HepG2 (cell line): Measurements from ENCODE around the gene FUT8. TPM values are rescaled to one million over a fixed set of nuclear protein-coding genes. Genes with fewer than 3 reads are reported as not detected.

ENCODE experiments used
- ATAC-seq: fragments of 200-7000 bp; cut with Tn5 transposase; 3 replicates; pipeline ENCODE4 v1.9.1; 2020; ENCODE audit warnings: mild to moderate bottlenecking, moderate library complexity
- BruUV-seq: library from RNA; stranded (reverse); fragments of 400-500 nt; replicated peaks from 2 replicates; lab custom pipeline; 2021; lab: Mats Ljungman, UMichigan
- CTCF ChIA-PET: fragments of 300-600 bp; formaldehyde crosslinking; extraction: SDS; loops from one replicate; lab custom pipeline; 2021; ENCODE audit warnings: low total read pairs, inconsistent platforms, low intra/inter-chr PET ratio; lab: Yijun Ruan, JAX
- POLR2A ChIA-PET: fragments of 350-600 bp; sonication (Branson Sonifier 250); formaldehyde crosslinking; loops from one replicate; lab custom pipeline; 2020; ENCODE audit warnings: antibody characterized with exemption, inconsistent platforms; lab: Yijun Ruan, JAX
- DNase-seq: peaks from one replicate; pipeline ENCODE4 v3.0.0-alpha.2; 2015; ENCODE audit warnings: low spot score
- FAIRE-seq: peaks from 3 replicates; lab custom pipeline; 2011; peaks lifted over from hg19 to GRCh38; lab: Jason Lieb, UNC
- H2AFZ ChIP-seq: one replicate; pipeline ENCODE4 v1.6.1; 2011; ENCODE audit warnings: low read length, inconsistent platforms
- H3K27ac ChIP-seq: fragments of 300-600 bp; 3 replicates; pipeline ENCODE4 v1.8.0; 2011; ENCODE audit warnings: mixed run types, mild to moderate bottlenecking, mixed read lengths, low read length, inconsistent platforms; ENCODE audit not compliant: insufficient read depth; ENCODE audit errors: extremely low read length
- H3K27me3 ChIP-seq, 2 experiments: fragments of 200-600 bp in 1 of 2; 2 replicates in 1 of 2; 3 replicates in 1 of 2; pipeline versions ENCODE4 v1.6.0 to v1.8.0; 2011; ENCODE audit warnings: low read length in 2 of 2, mild to moderate bottlenecking in 2 of 2, moderate library complexity in 2 of 2, inconsistent platforms in 1 of 2; ENCODE audit not compliant: insufficient read depth in 2 of 2, control insufficient read depth in 1 of 2
- H3K36me3 ChIP-seq, 2 experiments: fragments of 200-600 bp in 1 of 2; replicated peaks in 1 of 2; 2 replicates in 1 of 2; 3 replicates in 1 of 2; pipeline versions ENCODE4 v1.5.1 to v1.8.0; 2011; ENCODE audit warnings: low read length in 2 of 2, inconsistent platforms in 1 of 2; ENCODE audit not compliant: insufficient read depth in 2 of 2, control insufficient read depth in 1 of 2
- H3K4me1 ChIP-seq: 2 replicates; pipeline ENCODE4 v1.5.1; 2012; ENCODE audit warnings: low read length, inconsistent platforms; ENCODE audit not compliant: insufficient read depth
- H3K4me2 ChIP-seq: 2 replicates; pipeline ENCODE4 v1.6.0; 2011; ENCODE audit warnings: low read depth, low read length, inconsistent platforms
- H3K4me3 ChIP-seq, 3 experiments: fragments of 200-600 bp in 1 of 3; sonication (generic), shearing (Covaris generic) in 1 of 3; replicated peaks in 1 of 3; 2 replicates each; pipeline ENCODE4 v1.5.1; 2011 to 2016; ENCODE audit warnings: low read length in 3 of 3, inconsistent platforms in 2 of 3, low read depth in 2 of 3, mild to moderate bottlenecking in 2 of 3, control low read depth in 1 of 3, mixed read lengths in 1 of 3; ENCODE audit not compliant: insufficient read depth in 1 of 3
- H3K79me2 ChIP-seq: one replicate; pipeline ENCODE4 v1.6.1; 2011; ENCODE audit warnings: low read length, inconsistent platforms; ENCODE audit not compliant: insufficient read depth
- H3K9ac ChIP-seq: 2 replicates; pipeline ENCODE4 v1.6.0; 2011; ENCODE audit warnings: mild to moderate bottlenecking, low read depth, low read length, inconsistent platforms; ENCODE audit not compliant: insufficient read depth
- H3K9me3 ChIP-seq: 2 replicates; pipeline ENCODE4 v1.5.1; 2012; ENCODE audit warnings: mild to moderate bottlenecking, low read length
- H4K20me1 ChIP-seq: 2 replicates; pipeline ENCODE4 v1.6.0; 2011; ENCODE audit warnings: inconsistent platforms, mild to moderate bottlenecking, low read length, moderate library complexity; ENCODE audit not compliant: insufficient read depth
- CENPT ChIP-seq: sonication (generic); formaldehyde crosslinking; IDR thresholded peaks from 2 replicates; pipeline ENCODE4 v1.8.0; 2022; ENCODE audit warnings: low read depth, mild to moderate bottlenecking, moderate library complexity, missing genetic modification reagents
- ESRRA ChIP-seq: sonication (generic); formaldehyde crosslinking; IDR thresholded peaks from 2 replicates; pipeline ENCODE4 v1.5.1; 2020; ENCODE audit warnings: mild to moderate bottlenecking, low read depth, missing genetic modification reagents
- GABPB1 ChIP-seq: IDR thresholded peaks from 2 replicates; pipeline ENCODE4 v1.6.1; 2016; ENCODE audit warnings: mild to moderate bottlenecking, missing genetic modification reagents, moderate library complexity, missing compliant biosample characterization
- HOXA7 ChIP-seq: sonication (generic); formaldehyde crosslinking; IDR thresholded peaks from 2 replicates; pipeline ENCODE4 v1.8.1; 2022; ENCODE audit warnings: mild to moderate bottlenecking, missing genetic modification reagents, moderate library complexity
- MXD1 ChIP-seq: sonication (generic); formaldehyde crosslinking; IDR thresholded peaks from 2 replicates; pipeline ENCODE4 v1.4.0; 2020; ENCODE audit warnings: mild to moderate bottlenecking, missing genetic modification reagents
- NFYC ChIP-seq: IDR thresholded peaks from 2 replicates; pipeline ENCODE4 v1.6.1; 2016; ENCODE audit warnings: missing genetic modification reagents, missing compliant biosample characterization
- RBM39 ChIP-seq: fragments of 200-400 bp; formaldehyde crosslinking; IDR thresholded peaks from one replicate; pipeline ENCODE4 v1.6.1; 2018; ENCODE audit warnings: antibody characterized with exemption, mild to moderate bottlenecking, low read depth, low read length; ENCODE audit not compliant: poor library complexity, severe bottlenecking
- SMAD3 ChIP-seq: sonication (generic); formaldehyde crosslinking; IDR thresholded peaks from 2 replicates; pipeline ENCODE4 v1.4.0; 2020; ENCODE audit warnings: missing genetic modification reagents
- ZFP36L1 ChIP-seq: sonication (generic); formaldehyde crosslinking; IDR thresholded peaks from 2 replicates; pipeline ENCODE4 v1.8.0; 2022; ENCODE audit warnings: mild to moderate bottlenecking, missing genetic modification reagents, moderate library complexity
- ZNF263 ChIP-seq: sonication (generic); formaldehyde crosslinking; IDR thresholded peaks from 2 replicates; pipeline ENCODE4 v1.4.0; 2020; ENCODE audit warnings: missing genetic modification reagents
- ZNF432 ChIP-seq: sonication (generic); formaldehyde crosslinking; IDR thresholded peaks from 2 replicates; pipeline ENCODE4 v1.5.0; 2020; ENCODE audit warnings: missing genetic modification reagents, mild to moderate bottlenecking, borderline replicate concordance
- ZNF484 ChIP-seq: sonication (generic); formaldehyde crosslinking; IDR thresholded peaks from 2 replicates; pipeline ENCODE4 v1.5.1; 2020; ENCODE audit warnings: mild to moderate bottlenecking, low read depth, missing genetic modification reagents, borderline replicate concordance
- ZNF879 ChIP-seq: sonication (generic); formaldehyde crosslinking; IDR thresholded peaks from 2 replicates; pipeline ENCODE4 v1.8.1; 2023; ENCODE audit warnings: missing genetic modification reagents
- ZSCAN20 ChIP-seq: sonication (generic); formaldehyde crosslinking; IDR thresholded peaks from 2 replicates; pipeline ENCODE4 v1.4.0; 2020; ENCODE audit warnings: missing genetic modification reagents, mild to moderate bottlenecking, borderline replicate concordance
- WGBS: methylation state at CpG from one replicate; pipeline ENCODE4 v1.1.6; 2017; ENCODE audit warnings: low lambda C conversion rate; 5-methylcytosine and 5-hydroxymethylcytosine counted together
- in situ Hi-C: cut with HindIII; loops from 2 replicates; pipeline ENCODE4 v1.10.0; 2017; ENCODE audit warnings: low pct_unique_long_range_greater_than_20kb; ENCODE audit not compliant: extremely low pct_ligation_motif_present
- intact Hi-C: fragments of 100-400 bp; cut with micrococcal nuclease; formaldehyde crosslinking; loops from one replicate; pipeline ENCODE4 v1.10.0; 2022; ENCODE audit not compliant: unreplicated experiment
- polyA plus RNA-seq, 8 experiments: library from polyadenylated mRNA; depleted of rRNA in 3 of 8; stranded (reverse) in 7 of 8; unstranded in 1 of 8; fragments of >200 nt; fragmentation: Illumina TruSeq in 4 of 8; extraction: Trizol in 4 of 8; gene quantifications; 2 replicates each; pipeline versions ENCODE4 v1.2.1 to v1.2.3, GENCODE V29; 2011 to 2016; ENCODE audit warnings: low read depth in 4 of 8, missing spikeins in 1 of 8, mixed read lengths in 1 of 8; ENCODE audit not compliant: insufficient read depth in 1 of 8
- total RNA-seq, 5 experiments: library from RNA; depleted of rRNA; stranded (reverse); fragments of >200 nt; fragmentation: Illumina TruSeq; extraction: Trizol; gene quantifications; 2 replicates each; pipeline ENCODE4 v1.2.3, GENCODE V29; 2016; ENCODE audit warnings: low read depth in 1 of 5
- TF ChIP-seq, protein P1 (sequence below): sonication (generic); formaldehyde crosslinking; IDR thresholded peaks from 2 replicates; pipeline ENCODE4 v1.5.1; 2020; ENCODE audit warnings: mild to moderate bottlenecking, moderate library complexity, missing genetic modification reagents

The FUT8 gene
- total and polyA plus RNA-seq, 2 of the 13 experiments (the other 11 are each of a cell fraction or from before 2014, with no cell fraction given): 9.3 to 17.5 TPM

DNA sequence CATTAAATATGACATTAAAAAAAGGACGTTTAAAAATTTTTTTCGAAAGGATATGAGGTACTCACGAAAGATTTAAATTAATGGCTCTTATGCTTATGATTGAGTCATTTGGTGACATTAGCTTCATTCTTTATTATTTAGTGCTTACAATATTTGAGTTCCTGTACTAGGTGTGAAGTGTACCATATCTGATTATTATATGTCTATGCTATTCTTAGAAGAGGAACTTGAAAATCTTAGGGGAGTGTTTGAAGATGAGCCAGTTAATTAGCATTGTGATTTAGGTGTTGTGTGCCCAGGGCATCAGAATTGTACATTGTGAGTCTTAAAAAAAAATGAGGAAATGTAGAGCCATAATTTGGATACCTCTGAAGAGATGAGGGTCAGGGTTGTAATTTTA lies 118.6 kb downstream of the FUT8 start:
- DNase-seq: no peak
- H3K9ac ChIP-seq: no peak overlapping the region
- peaks cover 4% of the 10 kb centered on the region; the same call in 1 of the 2 replicates for H3K9me3 ChIP-seq
- in situ Hi-C loops (no loop called here), intact Hi-C loops (no loop called here)
- CTCF ChIA-PET: no interaction called here
- FAIRE-seq: no peak
- no peaks in the 10 kb centered on the region for H3K4me1 ChIP-seq
- no peak for ATAC-seq
- H2AFZ ChIP-seq: no peak overlapping the region
- no peaks in the 10 kb centered on the region for H3K27me3 ChIP-seq
- H3K36me3 ChIP-seq: no peaks in the 10 kb centered on the region; a peak in 1 of 5 replicates
- no TSS peak for BruUV-seq
- H3K79me2 ChIP-seq: no peaks in the 10 kb centered on the region
- TF ChIP-seq CENPT: no peak
- H4K20me1 ChIP-seq: no peaks in the 10 kb centered on the region
- H3K27ac ChIP-seq: no peak overlapping the region
- WGBS: 92% methylated on average over 3 of the region's 3 CpGs
- POLR2A ChIA-PET: no interaction called here
- no peak overlapping the region for H3K4me2 ChIP-seq
- H3K4me3 ChIP-seq: no peak overlapping the region

DNA sequence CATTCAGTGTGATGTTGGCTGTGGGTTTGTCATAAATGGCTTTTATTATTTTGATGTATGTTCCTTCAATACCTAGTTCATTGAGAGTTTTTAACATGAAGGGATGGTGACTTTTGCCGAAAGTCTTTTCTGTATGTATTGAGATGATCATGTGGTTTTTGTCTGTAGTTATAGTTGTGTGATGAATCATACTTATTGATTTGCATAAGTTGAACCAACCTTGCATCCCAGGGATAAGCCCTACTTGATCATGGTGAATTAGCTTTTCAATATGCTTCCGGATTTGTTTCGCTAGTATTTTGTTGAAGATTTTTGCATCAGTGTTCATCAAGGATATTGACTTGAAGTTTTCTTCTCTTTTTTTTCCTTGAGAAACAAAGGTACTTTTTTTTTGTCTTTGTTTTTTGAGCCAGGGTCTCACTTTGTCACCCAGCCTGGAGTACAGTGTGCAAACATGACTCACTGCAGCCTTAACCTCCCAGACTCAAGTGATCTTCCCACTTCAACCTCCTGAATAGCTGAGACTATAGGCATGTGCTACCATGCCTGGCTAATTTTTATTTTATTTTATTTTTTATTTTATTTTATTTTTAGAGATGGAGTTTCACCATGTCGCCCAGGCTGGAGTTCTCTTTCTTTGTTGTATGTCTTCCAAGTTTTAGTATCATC lies 121.3 kb downstream of the FUT8 start:
- H3K36me3 ChIP-seq: no peaks in the 10 kb centered on the region; a peak in 1 of 5 replicates
- no peaks in the 10 kb centered on the region for H3K79me2 ChIP-seq
- ChIA-PET POLR2A (no interaction called here), CTCF (no interaction called here)
- no peak overlapping the region for H3K9ac ChIP-seq
- no peak overlapping the region for H3K4me2 ChIP-seq
- H3K4me1 ChIP-seq: no peaks in the 10 kb centered on the region
- FAIRE-seq (peak; percentile 46), DNase-seq (no peak), ATAC-seq (no peak)
- H3K9me3 ChIP-seq: no peaks in the 10 kb centered on the region
- WGBS: 95% methylated on average over 4 of the region's 4 CpGs
- no peak overlapping the region for H2AFZ ChIP-seq
- no TSS peak for BruUV-seq
- in situ Hi-C loops: no loop called here
- no peak overlapping the region for H3K4me3 ChIP-seq
- no peak overlapping the region for H3K27ac ChIP-seq
- H4K20me1 ChIP-seq: no peaks in the 10 kb centered on the region
- no peaks in the 10 kb centered on the region for H3K27me3 ChIP-seq
- intact Hi-C loops: no loop called here
- no peak for TF ChIP-seq ZNF263
- no peak for TF ChIP-seq ZNF484 (CRISPR knock-in tag)
- no peak for TF ChIP-seq ZSCAN20 (CRISPR knock-in tag)
- no peak for TF ChIP-seq MXD1
- no peak for TF ChIP-seq ZNF432 (CRISPR knock-in tag)
- no peak for TF ChIP-seq NFYC
- no peak for TF ChIP-seq ESRRA (CRISPR knock-in tag)
- no peak for TF ChIP-seq RBM39
- TF ChIP-seq GABPB1 (CRISPR knock-in tag): no peak
- no peak for TF ChIP-seq SMAD3 (CRISPR knock-in tag)
- no peak for TF ChIP-seq ZFP36L1 (CRISPR knock-in tag)
- TF ChIP-seq, protein P1, sequence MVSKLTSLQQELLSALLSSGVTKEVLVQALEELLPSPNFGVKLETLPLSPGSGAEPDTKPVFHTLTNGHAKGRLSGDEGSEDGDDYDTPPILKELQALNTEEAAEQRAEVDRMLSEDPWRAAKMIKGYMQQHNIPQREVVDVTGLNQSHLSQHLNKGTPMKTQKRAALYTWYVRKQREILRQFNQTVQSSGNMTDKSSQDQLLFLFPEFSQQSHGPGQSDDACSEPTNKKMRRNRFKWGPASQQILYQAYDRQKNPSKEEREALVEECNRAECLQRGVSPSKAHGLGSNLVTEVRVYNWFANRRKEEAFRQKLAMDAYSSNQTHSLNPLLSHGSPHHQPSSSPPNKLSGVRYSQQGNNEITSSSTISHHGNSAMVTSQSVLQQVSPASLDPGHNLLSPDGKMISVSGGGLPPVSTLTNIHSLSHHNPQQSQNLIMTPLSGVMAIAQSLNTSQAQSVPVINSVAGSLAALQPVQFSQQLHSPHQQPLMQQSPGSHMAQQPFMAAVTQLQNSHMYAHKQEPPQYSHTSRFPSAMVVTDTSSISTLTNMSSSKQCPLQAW (CRISPR knock-in tag): no peak
- no peak for TF ChIP-seq ZNF879 (CRISPR knock-in tag)
- TF ChIP-seq HOXA7: no peak
